Measurements from ENCODE around the gene PRODH. TPM values are rescaled to one million over a fixed set of nuclear protein-coding genes. Genes with fewer than 3 reads are reported as not detected.
"Not testable (repeated sequence)": the region's sequence is repeated elsewhere in the genome, so short reads cannot be mapped to it uniquely, and the experiment has no call there.

The PRODH gene
- total and polyA plus RNA-seq, 2 experiments from 2014 or later: 10.0 to 67.4 TPM

DNA sequence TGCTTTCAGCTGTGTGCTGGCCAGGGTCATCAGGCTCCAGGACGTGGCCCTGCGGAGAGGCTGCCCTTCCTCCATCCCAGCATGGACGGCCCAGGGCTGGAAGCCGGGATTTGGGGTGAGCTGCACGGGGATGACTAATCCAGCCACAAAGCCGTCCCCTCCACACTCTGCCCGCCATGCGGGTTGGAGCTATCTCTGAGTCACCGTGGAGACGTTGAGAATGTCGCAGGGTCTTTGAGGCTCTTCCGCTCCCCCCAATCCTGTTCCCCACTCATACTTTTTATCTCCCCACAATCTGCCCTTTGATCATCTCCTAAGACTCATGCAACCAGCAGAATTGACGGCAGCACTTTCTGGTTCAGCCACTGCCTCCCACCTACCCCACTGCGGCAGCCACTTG lies 22.6 kb upstream of the PRODH start:
- H3K9me2 ChIP-seq (ENCODE audit: insufficient read depth); H3K4me2 ChIP-seq; H3K79me2 ChIP-seq (replicated peaks; ENCODE audit: insufficient read depth); H3K4me3 ChIP-seq; H3K27ac ChIP-seq (ENCODE audit: low read depth); H3K27me3 Mint-ChIP-seq (ENCODE audit: insufficient read depth, low read depth, poor library complexity); ATAC-seq; H3K36me3 Mint-ChIP-seq (ENCODE audit: low read depth); H3F3A ChIP-seq (replicated peaks; ENCODE audit: low read depth); DNase-seq (ENCODE audit: low spot score); H2AFZ ChIP-seq; H3K27me3 ChIP-seq (ENCODE audit: insufficient read depth); H4K20me1 ChIP-seq (replicated peaks; ENCODE audit: insufficient read depth); H3K4me1 ChIP-seq (ENCODE audit: insufficient read depth); H3K4me1 Mint-ChIP-seq; H3K9me3 Mint-ChIP-seq; H3K27ac Mint-ChIP-seq; H3K36me3 ChIP-seq (ENCODE audit: insufficient read depth); H3K4me3 Mint-ChIP-seq: not testable (repeated sequence)

DNA sequence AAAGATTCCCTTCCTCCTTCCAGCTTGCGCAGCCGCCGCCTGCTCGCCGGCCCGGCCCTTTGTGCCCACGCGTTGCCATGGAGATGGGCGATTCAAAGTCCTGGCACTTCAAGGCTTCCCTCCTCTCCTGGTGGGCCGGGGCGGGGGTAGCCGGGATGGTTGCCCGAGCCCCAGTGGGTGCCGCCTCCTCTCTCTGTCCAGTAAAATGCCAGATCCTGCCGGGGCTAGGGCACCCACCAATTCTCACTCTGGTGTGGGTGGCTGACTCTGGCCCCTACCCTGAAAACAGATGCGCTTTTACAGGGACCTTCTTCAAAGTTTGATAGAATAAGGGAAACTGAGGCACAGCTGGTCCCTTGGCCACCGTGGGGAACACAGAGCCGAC lies 22.2 kb upstream of the PRODH start:
- not testable (repeated sequence) for DNase-seq (ENCODE audit: low spot score); H3K4me3 ChIP-seq; H3K27me3 Mint-ChIP-seq (ENCODE audit: insufficient read depth, low read depth, poor library complexity); H3K36me3 ChIP-seq (ENCODE audit: insufficient read depth); ATAC-seq; H3K9me2 ChIP-seq (ENCODE audit: insufficient read depth); H3F3A ChIP-seq (replicated peaks; ENCODE audit: low read depth); H3K27ac ChIP-seq (ENCODE audit: low read depth); H3K4me3 Mint-ChIP-seq; H3K27me3 ChIP-seq (ENCODE audit: insufficient read depth); H3K4me1 Mint-ChIP-seq; H3K9me3 Mint-ChIP-seq; H3K79me2 ChIP-seq (replicated peaks; ENCODE audit: insufficient read depth); H3K27ac Mint-ChIP-seq; H3K36me3 Mint-ChIP-seq (ENCODE audit: low read depth); H4K20me1 ChIP-seq (replicated peaks; ENCODE audit: insufficient read depth); H3K4me2 ChIP-seq; H3K4me1 ChIP-seq (ENCODE audit: insufficient read depth); H2AFZ ChIP-seq

DNA sequence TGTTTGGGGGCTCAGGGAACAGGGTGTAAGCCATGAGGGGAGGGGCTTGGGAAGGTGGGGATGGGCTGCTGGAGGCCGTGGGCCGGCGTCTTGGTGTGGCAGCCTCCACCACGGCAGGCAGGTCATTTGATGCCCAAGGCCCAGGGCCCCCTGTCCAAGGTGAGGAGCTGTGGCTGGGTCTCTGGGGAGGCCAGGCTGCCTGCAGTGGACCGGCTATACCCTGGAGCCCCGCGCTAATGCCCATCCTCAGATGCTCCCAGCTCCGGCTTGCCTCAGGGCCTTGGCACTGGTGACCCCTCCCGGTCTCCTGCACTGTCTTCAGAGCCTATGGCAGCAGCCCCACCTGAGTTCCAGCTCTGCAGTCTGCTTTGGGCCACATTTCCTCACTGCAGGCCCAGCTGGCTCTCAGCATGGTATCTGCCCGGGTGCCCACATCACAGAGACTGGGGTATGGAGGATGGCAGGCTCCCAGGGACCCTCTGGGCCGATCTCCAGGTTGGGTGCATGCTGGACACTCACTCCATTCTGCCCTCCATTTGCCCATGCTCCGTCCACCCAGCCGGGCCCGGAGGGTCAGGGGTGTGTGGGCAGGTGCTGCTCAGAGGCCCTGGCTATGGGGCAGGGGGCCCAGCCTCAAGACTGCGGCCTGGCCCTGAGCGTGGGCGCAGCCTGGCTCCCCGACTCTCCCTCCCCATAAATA lies 21.7 kb upstream of the PRODH start:
- H3K4me3 Mint-ChIP-seq; H3K27me3 Mint-ChIP-seq (ENCODE audit: insufficient read depth, low read depth, poor library complexity); H3K4me3 ChIP-seq; H3K4me1 Mint-ChIP-seq; H3K4me1 ChIP-seq (ENCODE audit: insufficient read depth); H3K36me3 ChIP-seq (ENCODE audit: insufficient read depth); H4K20me1 ChIP-seq (replicated peaks; ENCODE audit: insufficient read depth); DNase-seq (ENCODE audit: low spot score); H3K9me2 ChIP-seq (ENCODE audit: insufficient read depth); ATAC-seq; H3K27ac ChIP-seq (ENCODE audit: low read depth); H2AFZ ChIP-seq; H3K4me2 ChIP-seq; H3F3A ChIP-seq (replicated peaks; ENCODE audit: low read depth); H3K36me3 Mint-ChIP-seq (ENCODE audit: low read depth); H3K27me3 ChIP-seq (ENCODE audit: insufficient read depth); H3K79me2 ChIP-seq (replicated peaks; ENCODE audit: insufficient read depth); H3K9me3 Mint-ChIP-seq; H3K27ac Mint-ChIP-seq: not testable (repeated sequence)

DNA sequence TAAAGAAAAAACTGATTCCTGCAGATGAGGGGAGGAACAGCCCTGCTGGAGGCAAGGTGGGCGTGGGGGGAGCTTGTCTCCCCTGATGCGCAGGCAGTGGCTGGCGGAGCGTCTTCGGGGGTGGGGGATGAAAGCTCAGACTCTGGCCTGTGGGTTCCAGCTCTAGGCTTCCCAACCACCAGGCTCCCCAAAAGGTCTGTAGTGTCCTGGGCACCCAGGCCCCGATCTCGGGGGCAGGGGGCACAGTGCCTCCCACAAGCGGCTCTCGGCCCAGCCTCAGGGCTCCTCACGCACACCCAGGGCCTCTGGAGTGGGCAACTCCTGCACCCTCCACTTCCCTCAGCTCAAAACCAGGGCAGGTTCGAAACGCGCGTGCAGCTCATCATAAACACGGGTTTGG lies 20.9 kb upstream of the PRODH start:
- H3K4me3 Mint-ChIP-seq; H4K20me1 ChIP-seq (replicated peaks; ENCODE audit: insufficient read depth); H3K4me2 ChIP-seq; ATAC-seq; H3K27ac ChIP-seq (ENCODE audit: low read depth); H3K9me3 Mint-ChIP-seq; H3K9me2 ChIP-seq (ENCODE audit: insufficient read depth); H3K27ac Mint-ChIP-seq; DNase-seq (ENCODE audit: low spot score); H3K4me1 Mint-ChIP-seq; H3K36me3 Mint-ChIP-seq (ENCODE audit: low read depth); H2AFZ ChIP-seq; H3F3A ChIP-seq (replicated peaks; ENCODE audit: low read depth); H3K79me2 ChIP-seq (replicated peaks; ENCODE audit: insufficient read depth); H3K4me3 ChIP-seq; H3K36me3 ChIP-seq (ENCODE audit: insufficient read depth); H3K4me1 ChIP-seq (ENCODE audit: insufficient read depth); H3K27me3 Mint-ChIP-seq (ENCODE audit: insufficient read depth, low read depth, poor library complexity); H3K27me3 ChIP-seq (ENCODE audit: insufficient read depth): not testable (repeated sequence)

DNA sequence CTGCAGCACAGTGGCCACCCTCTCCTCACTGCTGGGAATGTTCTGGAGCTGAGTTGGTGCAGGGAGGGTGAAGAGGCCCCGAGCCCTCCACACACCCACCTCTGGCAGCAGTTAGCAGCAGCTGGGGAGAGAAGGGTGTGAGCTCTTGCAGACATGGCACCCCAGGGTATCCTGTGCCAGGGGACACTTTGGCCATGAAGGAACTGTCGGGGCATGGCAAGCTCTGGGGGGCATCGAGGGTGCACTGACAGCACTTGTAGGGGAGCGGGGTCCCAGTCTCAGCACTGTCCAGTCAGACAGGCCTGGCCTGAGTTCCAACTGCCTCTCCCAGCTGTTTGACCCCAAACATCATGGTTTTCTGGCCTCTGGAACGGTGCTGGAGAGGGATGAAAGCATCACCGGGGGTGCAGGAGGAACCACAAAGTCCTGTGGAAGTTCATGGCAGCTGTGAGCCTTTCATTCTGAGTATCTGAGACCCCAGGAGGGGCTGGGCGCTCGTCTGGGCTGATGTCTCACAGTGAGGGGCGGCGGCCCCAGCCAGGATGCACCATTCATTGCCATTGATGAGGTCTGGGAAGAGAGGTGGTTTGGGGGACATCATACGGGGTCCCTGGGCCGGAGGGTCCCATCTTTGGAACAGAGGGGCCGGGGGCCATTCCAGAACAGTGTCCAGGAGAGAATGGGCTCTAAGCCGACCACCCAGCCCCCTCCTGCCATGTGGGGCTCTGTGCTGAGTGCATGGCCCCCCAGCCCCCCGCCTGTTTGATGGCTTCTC lies 20.2 kb upstream of the PRODH start:
- ATAC-seq; H3K27me3 ChIP-seq (ENCODE audit: insufficient read depth); H4K20me1 ChIP-seq (replicated peaks; ENCODE audit: insufficient read depth); H3K4me3 Mint-ChIP-seq; H3K27ac ChIP-seq (ENCODE audit: low read depth); H2AFZ ChIP-seq; H3K9me3 Mint-ChIP-seq; H3K4me1 Mint-ChIP-seq; H3F3A ChIP-seq (replicated peaks; ENCODE audit: low read depth); H3K4me1 ChIP-seq (ENCODE audit: insufficient read depth); H3K4me3 ChIP-seq; DNase-seq (ENCODE audit: low spot score); H3K27ac Mint-ChIP-seq; H3K27me3 Mint-ChIP-seq (ENCODE audit: insufficient read depth, low read depth, poor library complexity); H3K79me2 ChIP-seq (replicated peaks; ENCODE audit: insufficient read depth); H3K36me3 ChIP-seq (ENCODE audit: insufficient read depth); H3K4me2 ChIP-seq; H3K36me3 Mint-ChIP-seq (ENCODE audit: low read depth); H3K9me2 ChIP-seq (ENCODE audit: insufficient read depth): not testable (repeated sequence)

Measured in GM23338 (cell line).